Measurements from ENCODE around the gene PRKCE. TPM values are rescaled to one million over a fixed set of nuclear protein-coding genes. Genes with fewer than 3 reads are reported as not detected.
"Not testable (repeated sequence)": the region's sequence is repeated elsewhere in the genome, so short reads cannot be mapped to it uniquely, and the experiment has no call there.

The PRKCE gene
- total RNA-seq, 1 donor from 2014 or later, result 19.4 TPM

DNA sequence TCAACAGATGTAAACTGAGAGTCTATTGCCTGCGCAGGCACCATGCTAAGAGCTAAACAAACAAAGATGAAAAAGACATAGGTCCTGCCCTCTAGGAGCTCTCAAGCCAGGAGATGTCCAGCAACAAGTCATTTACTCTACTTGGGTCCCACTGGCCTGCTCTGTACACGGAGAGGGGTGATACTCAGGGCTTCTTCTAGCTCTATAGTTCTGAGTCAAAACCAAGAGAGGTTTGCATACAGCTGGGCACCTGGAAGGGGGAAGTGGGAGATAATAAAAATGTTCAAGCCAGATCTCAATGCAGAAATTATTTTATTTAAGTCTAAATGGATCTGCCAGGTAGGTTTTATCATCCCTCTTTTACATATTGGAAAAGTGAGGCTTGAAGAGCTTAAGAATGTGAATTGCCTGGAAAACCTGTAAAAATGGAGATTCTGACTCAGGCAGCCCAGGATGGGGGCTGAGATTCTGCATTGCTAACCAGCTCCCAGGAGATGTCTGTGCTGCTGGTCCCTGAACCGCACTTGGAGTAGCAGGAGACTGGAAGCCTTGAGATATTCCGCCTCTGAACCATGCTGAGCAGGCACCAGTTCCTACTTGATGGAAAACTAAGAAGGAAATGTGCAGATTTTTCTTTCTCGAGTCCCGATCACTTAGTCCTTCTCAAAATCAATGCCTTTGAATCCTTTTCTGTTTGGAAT lies 201.1 kb downstream of the PRKCE start:
- intact Hi-C loops (cut with micrococcal nuclease), result no loop called here

- intact Hi-C loops (cut with micrococcal nuclease), result no loop called here
Measured at GRCh38 chr2:45855374-45855773, 203.9 kb downstream of the PRKCE start.

DNA sequence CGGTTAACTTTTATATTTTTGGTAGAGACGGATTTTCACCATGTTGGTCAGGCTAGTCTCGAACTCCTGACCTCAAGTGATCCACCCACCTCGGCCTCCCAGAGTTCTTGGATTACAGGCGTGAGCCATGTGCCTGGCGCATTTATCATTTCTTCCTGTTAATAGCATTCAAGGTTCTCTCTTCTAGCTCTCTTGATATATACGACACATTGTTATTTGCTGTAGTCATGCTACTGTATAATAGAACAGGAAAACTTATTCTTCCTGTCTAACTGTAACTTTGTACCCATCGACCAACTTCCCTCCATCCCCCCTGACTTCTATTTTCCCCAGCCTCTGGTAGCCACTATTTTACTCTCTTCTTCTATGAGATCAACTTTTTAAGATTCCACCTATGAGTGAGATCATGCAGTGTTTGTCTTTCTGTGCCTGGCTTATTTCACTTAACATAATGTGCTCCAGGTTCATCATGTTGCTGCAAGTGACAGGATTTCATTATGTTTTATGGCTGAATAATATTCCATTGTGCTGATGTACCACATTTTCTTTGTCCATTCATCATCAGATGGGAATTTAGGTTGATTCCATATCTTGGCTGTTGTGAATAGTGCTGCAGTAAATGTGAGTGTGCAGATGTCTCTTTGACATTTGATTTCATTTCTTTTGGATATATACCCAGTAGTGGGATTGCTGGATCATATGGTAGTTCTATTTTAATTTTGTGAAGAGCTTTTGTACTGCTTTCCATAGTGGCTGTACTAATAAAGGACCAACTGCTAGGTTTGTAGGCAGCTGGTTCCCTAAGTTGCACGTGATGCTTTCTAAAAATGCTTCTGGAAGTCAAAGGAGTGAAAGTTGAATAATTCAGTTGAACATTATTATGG lies 205.2 kb downstream of the PRKCE start:
- intact Hi-C loops (cut with micrococcal nuclease), result no loop called here

DNA sequence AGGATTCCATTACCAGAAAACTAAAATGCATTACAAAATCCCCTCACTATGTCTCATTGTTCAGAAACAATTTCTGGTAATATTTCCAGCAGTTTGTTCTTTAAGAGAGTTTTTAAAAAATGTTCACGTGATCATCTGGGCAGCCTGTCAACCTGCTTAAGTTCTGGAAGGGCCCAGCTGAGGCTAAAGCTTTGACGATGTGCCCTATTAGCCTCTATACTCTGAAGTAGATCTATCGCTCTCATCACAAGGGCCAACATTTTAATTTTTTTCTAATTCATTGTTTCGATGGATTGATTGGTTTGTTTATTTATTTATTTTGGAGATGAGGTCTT lies 205.8 kb downstream of the PRKCE start:
- intact Hi-C loops (cut with micrococcal nuclease), result no loop called here

DNA sequence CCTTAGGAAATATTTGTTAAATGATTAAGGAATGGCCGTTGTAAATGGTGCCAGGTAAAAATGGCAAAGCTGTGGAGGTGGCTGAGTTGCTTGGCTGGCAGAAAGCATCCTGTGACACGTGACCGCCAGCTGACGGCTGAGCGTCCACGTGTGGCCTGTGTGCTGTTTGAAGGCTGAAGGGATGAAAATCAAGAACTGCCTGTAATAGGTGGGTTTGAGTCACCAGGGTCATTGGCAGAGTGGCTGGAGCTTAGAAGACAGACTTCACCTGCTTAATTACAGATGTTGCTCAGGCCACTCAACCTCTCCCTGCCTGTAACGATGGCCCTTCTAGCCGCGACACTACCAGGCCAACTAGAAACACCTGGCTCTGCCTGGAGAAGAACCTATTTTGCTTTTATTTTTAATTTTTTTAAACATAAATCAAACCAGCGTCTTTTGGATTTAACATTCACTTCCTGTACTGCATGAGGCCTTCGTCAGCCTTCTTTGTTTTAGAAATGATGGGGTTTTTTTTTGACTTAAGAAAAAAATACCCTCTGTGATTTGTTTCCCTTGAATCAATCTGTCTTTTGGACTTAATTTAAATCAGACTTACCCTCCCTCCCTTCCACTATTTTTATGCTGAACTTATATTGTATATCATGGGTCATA lies 206.5 kb downstream of the PRKCE start:
- intact Hi-C loops (cut with micrococcal nuclease), result no loop called here

DNA sequence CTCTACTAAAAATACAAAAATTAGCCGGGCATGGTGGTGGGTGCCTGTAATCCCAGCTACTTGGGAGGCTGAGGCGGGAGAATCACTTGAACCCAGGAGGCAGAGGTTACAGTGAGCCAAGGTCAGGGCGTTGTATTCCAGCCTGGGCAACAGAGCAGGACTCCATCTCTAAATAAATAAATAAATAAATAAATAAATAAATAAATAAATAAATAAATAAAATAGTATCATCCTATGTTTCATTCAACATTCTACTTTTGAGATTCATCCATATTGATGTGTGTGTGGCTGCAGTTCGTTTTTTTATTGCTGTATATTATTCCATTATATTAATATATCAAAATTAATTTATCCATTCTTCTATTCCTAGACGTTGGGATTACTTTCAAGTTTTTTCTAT lies 207.4 kb downstream of the PRKCE start:
- intact Hi-C loops (cut with micrococcal nuclease), result not testable (repeated sequence)

DNA sequence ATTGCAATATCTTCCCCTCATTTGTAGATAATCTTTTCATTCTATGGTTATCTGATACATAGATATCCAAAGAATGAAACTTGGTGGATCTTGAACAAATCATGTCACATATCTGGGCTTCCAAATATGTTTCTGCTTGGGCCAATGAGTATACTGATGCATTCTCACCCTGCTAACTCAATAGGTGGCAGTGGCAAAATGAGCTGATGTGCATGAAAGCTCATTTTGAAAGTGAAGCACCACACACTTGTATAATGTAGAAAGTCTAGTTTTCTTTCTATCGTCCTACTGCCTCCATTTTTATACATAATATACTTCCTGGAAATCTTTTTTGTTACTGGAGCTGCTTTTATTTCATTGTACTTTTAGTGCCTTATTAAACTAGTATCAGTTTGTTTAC lies 208.2 kb downstream of the PRKCE start:
- intact Hi-C loops (cut with micrococcal nuclease), result loop anchor here (5.0 kb wide), 1 partner anchor 207 kb away; the partner anchor contains the start of gene PRKCE

DNA sequence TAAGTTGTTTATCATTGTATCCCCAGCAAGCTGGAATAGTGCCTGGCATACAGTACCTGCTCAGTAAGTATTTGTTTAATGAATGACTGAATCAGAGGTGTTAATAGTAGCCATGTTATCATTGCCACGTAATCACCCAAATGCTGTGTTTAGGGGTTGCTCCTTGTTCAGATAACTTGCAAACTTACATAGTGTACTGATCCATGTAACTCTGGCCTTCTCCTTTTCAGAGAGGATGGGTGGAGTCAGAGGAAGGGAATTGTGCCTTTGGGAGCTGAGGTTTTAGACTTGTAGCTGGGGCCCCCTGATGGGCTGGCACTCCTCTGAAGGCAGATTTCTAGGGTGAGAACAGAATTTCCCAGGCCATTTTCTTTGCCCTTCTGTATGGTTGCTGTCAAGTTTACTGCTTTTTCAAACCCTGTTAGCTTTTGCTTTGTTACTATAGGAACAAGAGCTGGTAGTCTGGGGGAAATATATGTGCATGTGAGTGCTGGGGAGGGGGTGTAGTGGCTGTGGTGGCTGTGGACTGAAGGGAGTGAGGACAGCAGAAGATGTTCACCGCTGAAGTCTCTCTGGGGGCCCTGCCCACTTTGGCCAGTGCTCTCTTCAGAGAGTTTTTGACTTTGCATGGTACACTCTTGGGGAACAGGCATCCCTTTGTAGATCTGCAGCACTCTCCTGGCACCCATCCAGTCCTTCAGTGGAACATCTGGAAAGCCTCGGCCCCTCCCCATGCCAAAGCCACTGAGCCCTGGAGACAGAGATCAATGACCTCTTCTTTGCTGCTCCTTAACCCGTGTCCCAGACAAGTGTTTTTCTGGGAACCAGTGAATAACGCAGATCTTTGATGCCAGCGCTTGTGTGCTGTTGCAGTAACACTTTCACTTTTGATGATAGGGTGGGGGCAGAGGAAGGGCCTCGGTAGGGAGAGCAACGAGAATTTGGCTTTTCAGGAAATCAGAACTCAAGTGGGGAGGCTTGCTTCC lies 209.0 kb downstream of the PRKCE start:
- intact Hi-C loops (cut with micrococcal nuclease), result loop anchor here (5.0 kb wide), 1 partner anchor 208 kb away; the partner anchor contains the start of gene PRKCE

GRCh38 chr2:45862843-45863242 lies 211.4 kb downstream of the PRKCE start:
- intact Hi-C loops (cut with micrococcal nuclease), result loop anchor here (5.0 kb wide), 1 partner anchor 211 kb away; the partner anchor contains the start of gene PRKCE

- intact Hi-C loops (cut with micrococcal nuclease), result loop anchor here (5.0 kb wide), 1 partner anchor 212 kb away; the partner anchor contains the start of gene PRKCE
Measured at GRCh38 chr2:45864121-45864520, 212.6 kb downstream of the PRKCE start.

DNA sequence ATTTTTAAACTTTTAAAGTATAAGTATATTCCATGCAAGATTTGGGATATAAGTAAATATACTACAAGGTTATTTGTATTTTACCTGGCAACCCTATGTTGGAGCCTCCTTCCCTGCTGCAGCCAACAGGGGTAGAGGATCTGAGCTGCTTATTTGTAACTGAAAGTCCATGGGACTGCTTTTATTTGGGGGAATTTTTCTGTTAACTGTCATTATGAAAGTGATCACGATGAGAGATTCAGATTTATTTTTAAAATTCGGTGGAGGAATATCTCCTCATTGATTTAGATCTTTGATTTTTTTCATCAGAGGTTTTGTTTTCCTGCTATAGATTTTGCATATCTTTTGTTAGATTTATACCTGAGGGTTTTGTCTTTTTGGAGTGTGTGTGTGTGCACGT lies 215.9 kb downstream of the PRKCE start:
- intact Hi-C loops (cut with micrococcal nuclease), result no loop called here

GRCh38 chr2:45867800-45868199 lies 216.3 kb downstream of the PRKCE start:
- intact Hi-C loops (cut with micrococcal nuclease), result no loop called here

DNA sequence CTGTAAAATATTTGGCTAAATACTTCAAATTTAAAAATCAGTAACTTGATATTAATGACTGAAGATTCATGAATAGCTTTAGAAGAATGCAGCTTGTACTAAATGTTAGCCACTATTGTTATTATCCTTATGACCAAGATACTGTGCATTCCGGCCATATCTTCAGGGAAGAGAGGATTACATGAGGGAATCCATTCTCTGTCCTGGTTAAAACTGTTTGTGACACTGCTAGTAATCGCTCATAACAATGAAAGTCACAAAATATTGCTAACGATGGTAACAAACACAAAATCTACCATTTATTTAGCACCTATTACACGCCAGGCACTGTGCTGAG lies 217.7 kb downstream of the PRKCE start:
- intact Hi-C loops (cut with micrococcal nuclease), result no loop called here

DNA sequence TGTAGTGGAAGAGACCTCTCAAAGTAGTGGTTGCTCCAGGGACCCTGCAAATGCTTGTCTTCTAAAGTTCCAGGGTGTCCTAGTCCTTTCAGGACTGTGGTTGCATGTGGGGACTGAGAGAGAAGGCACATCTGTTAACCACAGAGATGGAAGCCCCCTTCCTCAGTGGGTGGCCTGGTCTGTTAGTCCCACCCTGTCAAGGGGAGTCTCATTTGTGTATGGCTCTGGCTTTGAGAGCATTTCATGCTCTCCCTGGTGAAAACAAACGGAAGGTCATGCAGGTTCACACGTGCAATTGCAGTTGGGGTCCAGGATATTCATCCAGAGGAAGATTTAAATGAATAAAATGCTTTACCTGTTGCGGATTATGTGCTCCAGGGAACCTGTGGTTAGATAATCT lies 219.6 kb downstream of the PRKCE start:
- intact Hi-C loops (cut with micrococcal nuclease), result no loop called here

GRCh38 chr2:45871541-45871940 lies 220.1 kb downstream of the PRKCE start:
- intact Hi-C loops (cut with micrococcal nuclease), result no loop called here

DNA sequence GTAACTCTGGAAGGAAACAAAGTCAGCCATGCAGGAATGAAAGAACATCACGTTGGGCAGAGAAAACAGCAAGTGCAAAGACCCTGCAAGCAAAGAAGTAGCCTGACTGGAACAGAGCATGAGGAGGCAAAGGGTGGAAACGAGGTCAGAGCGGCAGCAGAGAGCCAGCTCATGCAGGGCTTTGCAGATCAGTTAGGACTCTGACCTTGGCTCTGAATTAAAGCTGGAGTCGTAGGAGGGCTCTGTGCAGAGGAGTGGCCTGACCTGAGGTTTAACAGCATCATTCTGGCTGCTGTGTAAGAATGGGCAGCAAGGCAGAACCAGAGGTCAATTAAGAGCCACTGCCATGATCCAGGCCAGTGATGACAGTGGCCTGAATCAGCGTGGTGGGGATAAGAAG lies 220.7 kb downstream of the PRKCE start:
- intact Hi-C loops (cut with micrococcal nuclease), result no loop called here

- intact Hi-C loops (cut with micrococcal nuclease), result no loop called here
Measured at GRCh38 chr2:45874344-45874743, 222.9 kb downstream of the PRKCE start.

- intact Hi-C loops (cut with micrococcal nuclease), result no loop called here
Measured at GRCh38 chr2:45876611-45877010, 225.1 kb downstream of the PRKCE start.

DNA sequence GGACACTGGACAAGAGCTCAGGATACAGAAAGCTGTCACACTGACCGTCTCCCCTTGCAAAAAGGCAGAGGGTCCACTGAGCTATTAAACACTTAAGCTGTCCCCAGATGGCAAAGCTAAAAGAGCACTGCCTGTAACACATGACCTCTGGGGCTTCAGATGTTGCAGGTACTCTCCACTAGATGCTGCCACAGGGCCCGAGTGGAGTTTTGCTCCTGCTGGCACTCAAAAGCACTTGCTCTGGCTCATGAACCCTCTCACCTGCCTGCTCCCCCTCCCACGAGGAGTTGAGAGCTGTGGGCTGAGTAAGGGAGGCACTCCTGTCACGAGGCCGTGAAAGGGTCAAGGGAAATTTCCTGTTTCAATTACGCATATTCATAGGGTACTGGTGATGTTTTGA lies 227.9 kb downstream of the PRKCE start:
- intact Hi-C loops (cut with micrococcal nuclease), result no loop called here

DNA sequence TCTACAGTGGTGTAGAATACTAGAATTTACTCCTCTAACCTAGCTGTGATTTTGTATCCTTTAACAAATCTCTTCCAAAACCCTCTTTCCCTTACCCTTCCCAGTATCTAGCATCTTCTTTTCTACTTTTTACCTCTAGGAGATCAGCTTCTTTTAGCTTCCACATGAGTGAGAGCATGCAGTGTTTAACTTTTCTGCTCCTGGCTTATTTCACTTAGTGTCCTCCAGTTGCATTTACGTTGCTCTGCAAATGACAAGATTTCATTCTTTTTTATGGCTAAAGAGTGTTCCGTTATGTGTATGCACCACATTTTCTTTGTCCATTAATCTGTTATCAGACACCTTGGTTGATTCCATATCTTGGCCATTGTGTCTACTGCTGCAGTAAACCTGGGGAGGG lies 228.5 kb downstream of the PRKCE start:
- intact Hi-C loops (cut with micrococcal nuclease), result no loop called here

All from T-helper 2 cell treated with Interferon-gamma antibody and Interleukin-4, amounts not matched to agents 100 ng/mL and 5 ng/mL, for 36 hours (primary cell).